HG02840 (cell line): ENCODE results near the gene RSBN1L.
"Not testable (repeated sequence)": the region's sequence is repeated elsewhere in the genome, so short reads cannot be mapped to it uniquely, and the experiment has no call there.

Experiments
- ATAC-seq: cut with Tn5 transposase; IDR thresholded peaks from one replicate; pipeline ENCODE4 v1.9.1; 2021; ENCODE audit warnings: mild to moderate bottlenecking, moderate library complexity, moderate number of reproducible peaks; ENCODE audit not compliant: unreplicated experiment, low FRiP score

RSBN1L gene

DNA sequence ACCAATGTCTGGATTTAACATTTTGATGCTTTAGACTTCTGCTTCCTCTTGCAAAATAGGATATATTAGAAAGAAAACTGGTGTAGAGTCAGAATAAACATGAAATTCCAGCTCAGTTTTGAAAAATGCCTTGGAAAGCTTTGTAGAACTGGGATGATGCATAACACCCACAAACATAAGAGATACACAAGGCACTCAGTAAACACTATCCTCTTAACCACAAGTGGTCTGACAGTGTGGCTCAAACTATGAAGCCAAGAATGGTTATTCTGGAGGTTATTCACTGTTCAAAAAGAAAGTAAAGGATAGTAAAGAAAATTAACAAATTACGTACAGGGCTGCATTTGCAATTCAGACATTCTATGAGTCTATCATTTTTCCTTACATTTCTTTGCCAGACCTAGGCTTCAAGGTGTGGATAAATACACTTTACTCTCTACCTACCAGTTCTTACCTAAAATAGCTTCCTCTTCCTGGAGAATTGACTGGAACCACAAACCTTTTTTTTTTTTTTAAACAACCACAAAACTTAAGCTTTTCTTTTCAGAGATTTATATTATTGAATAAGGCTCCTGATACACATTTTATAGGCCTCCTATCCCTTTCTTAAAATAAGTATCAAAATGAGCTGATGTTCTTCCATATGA lies 9.0 kb upstream of the RSBN1L start:
- no peak for ATAC-seq

DNA sequence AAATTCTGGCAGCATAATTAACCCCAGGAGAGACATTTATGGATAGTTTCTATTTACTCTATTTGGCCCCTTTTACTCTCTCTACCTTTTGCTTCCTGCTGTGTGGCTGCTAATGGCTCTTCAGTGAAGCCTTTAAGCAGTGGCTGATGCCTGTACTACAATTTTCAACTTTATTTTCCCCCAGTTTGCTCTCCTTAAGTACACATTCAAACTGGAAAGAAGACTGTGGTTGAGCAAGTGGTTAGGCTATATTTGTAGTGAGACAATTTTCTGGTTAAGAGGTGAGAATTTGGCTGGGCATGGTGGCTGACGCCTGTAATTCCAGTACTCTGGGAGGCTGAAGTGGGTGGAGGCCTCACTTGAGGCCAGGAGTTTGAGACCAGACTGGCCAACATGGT lies 8.5 kb upstream of the RSBN1L start:
- no peak for ATAC-seq

GRCh38 chr7:77690289-77690688 lies 6.0 kb upstream of the RSBN1L start:
- ATAC-seq, result no peak

GRCh38 chr7:77691892-77692491 lies 4.3 kb upstream of the RSBN1L start:
- ATAC-seq, result no peak

GRCh38 chr7:77693830-77694583 lies 2.3 kb upstream of the RSBN1L start:
- ATAC-seq, result no peak

GRCh38 chr7:77696643-77697534 lies 630 bp downstream of the RSBN1L start:
- ATAC-seq, result peak; percentile 22

GRCh38 chr7:77697535-77697831 lies 1.2 kb downstream of the RSBN1L start:
- ATAC-seq, result no peak

DNA sequence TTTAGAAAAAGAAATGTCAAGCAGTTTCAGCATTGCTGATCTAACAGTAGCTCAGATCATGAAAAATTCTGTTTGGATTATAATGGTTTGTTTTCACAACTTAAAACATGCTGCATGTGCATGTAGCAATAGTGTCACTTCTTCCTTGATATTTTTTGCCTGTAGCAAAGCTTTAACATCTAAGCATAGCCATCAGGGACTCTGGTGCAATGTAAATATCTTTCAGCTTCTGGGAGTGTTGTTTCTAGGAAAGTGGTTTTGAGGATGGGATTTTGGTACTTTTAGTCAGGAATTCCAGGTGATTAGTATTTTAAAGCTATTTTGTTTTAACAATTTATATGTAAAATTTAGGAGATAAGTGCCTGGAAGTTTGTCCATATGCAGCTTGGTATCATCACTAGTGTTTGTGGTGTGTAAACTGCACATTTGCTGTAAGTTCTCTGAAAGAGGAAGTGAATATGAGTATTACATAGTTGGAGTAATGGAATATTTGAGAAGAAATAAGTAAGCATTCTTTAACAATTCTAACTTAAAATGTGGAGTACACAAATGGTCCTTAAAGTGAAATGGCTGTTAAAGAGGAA lies 1.9 kb downstream of the RSBN1L start:
- ATAC-seq, result no peak

DNA sequence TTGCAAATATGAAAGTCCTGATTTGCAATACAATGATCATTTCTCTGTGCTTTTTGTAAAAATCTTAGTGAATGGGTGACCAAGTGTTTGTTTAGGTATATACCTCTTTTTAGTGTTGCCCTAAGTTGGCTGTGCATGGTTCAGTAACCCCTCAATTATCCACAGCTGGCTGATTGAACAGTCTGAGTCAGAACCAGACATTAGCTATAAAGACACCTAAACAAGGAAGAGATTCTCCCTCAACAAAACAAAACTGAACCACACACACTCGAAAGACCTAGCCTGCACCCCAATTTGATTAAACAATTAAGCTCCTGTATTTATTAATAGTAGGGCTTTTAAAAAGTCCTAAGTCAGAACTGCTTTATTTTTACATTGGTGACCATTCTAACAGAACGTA lies 2.8 kb downstream of the RSBN1L start:
- peak; percentile 28 for ATAC-seq

GRCh38 chr7:77702513-77702912 lies 6.3 kb downstream of the RSBN1L start:
- no peak for ATAC-seq

- no peak for ATAC-seq
Measured at GRCh38 chr7:77702968-77703472, 6.8 kb downstream of the RSBN1L start.

DNA sequence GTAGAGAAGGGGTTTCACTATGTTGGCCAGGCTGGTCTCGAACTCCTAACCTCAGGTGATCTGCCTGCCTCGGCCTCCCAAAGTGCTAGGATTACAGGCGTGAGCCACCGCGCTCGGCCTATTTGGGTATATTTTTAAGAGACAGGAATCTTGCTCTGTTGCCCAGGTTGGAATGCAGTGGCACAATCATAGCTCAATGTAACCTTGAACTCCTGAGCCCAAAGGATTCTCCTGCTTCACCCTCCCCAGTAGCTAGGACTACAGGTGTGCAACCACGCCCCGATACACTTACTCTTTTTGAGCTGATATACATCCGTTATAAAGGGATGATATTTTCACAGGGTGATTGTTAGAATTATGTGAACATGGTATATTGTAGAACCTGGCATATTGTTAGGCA lies 7.4 kb downstream of the RSBN1L start:
- not testable (repeated sequence) for ATAC-seq

GRCh38 chr7:77707504-77707992 lies 11.3 kb downstream of the RSBN1L start:
- no peak for ATAC-seq

DNA sequence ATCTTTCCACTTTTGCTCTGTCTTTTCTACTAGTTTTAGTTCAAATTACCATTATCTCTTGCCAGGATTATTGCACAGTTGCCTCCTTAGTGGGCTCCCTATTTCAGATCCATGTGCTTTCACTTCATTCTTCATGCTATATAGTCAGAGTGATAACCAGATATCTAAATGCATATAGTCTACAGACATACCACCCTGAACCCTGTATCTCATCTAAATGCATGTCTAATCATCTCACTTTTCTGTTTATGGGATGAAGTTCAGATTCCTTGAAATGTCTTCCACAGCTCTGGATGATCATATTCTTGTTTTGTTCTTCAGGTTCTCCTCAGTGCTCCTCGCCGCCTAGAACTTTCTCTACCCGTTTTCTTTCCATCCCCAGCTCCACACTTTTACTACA lies 13.8 kb downstream of the RSBN1L start:
- no peak for ATAC-seq

DNA sequence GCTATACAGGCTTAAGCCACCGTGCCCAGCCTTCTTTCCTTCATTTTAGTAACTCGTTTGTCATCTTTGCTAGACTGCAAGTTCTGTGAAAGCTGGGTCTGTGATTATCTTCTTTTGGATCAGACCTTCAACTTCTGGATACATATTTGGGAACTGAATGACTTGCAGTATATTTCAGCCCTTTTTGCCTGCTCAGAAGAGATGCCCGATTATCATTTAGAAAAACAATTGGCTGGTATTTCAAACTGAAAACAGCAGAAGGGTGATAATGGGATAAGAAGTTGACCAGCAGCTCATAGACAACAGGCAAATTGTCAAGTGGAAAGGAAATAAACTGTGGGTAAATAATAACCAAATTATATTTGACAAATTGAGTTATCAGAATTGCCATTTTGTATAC lies 14.6 kb downstream of the RSBN1L start:
- ATAC-seq, result no peak

- ATAC-seq, result no peak
Measured at GRCh38 chr7:77714195-77714594, 17.9 kb downstream of the RSBN1L start.

GRCh38 chr7:77714931-77715330 lies 18.7 kb downstream of the RSBN1L start:
- not testable (repeated sequence) for ATAC-seq

- no peak for ATAC-seq
Measured at GRCh38 chr7:77716804-77717203, 20.5 kb downstream of the RSBN1L start.

GRCh38 chr7:77717566-77717965 lies 21.3 kb downstream of the RSBN1L start:
- not testable (repeated sequence) for ATAC-seq

GRCh38 chr7:77727527-77727926 lies 31.3 kb downstream of the RSBN1L start:
- ATAC-seq, result no peak
